GM21367 (cell line): ENCODE results near the gene CRPPA.
"Not testable (repeated sequence)": the region's sequence is repeated elsewhere in the genome, so short reads cannot be mapped to it uniquely, and the experiment has no call there.

Experiments
- ATAC-seq: cut with Tn5 transposase; IDR thresholded peaks from one replicate; pipeline ENCODE4 v1.9.1; 2021; ENCODE audit not compliant: unreplicated experiment

CRPPA gene

DNA sequence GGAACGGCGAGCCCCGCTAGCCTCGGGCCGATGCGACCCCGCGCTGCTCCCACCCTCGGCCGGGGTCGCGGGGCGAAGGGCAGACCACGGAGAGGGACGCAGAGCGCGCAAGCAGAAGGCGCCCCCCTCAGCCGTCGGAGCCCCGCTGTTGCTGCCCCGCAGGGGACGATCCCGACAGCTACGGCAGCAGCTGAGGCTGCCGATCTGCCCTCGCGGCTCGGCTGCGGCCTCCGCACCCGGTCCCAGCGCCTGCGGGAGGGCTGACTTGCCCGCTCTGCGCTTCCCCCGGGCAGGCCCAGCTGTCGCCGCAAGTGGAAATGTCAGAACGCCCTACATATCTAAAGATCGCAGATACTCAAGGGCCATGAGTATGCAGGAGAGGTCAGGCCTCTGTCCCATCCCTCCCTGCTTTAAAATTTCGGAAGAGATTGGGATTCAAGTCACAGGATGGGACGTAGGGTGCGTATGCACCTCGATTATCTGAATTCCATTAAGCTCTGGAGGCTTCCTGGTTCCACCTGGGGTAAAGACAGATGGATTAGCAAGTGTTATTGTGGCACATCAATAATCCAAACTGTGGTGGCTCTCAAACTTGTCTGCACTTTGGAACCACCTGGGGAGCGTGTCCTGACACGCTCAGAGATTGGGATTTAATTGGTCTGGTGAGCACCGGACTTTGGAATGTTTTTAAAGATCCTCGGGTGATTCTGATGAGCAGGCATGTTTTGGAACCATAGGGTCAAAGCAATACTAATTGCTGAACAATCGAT lies at the start of gene CRPPA:
TSS of gene CRPPA (minus strand) at position 206 of the 770 bp plus-strand sequence. CDS start 216 bp downstream, outside the sequence.
- ATAC-seq, result peak; percentile 31

DNA sequence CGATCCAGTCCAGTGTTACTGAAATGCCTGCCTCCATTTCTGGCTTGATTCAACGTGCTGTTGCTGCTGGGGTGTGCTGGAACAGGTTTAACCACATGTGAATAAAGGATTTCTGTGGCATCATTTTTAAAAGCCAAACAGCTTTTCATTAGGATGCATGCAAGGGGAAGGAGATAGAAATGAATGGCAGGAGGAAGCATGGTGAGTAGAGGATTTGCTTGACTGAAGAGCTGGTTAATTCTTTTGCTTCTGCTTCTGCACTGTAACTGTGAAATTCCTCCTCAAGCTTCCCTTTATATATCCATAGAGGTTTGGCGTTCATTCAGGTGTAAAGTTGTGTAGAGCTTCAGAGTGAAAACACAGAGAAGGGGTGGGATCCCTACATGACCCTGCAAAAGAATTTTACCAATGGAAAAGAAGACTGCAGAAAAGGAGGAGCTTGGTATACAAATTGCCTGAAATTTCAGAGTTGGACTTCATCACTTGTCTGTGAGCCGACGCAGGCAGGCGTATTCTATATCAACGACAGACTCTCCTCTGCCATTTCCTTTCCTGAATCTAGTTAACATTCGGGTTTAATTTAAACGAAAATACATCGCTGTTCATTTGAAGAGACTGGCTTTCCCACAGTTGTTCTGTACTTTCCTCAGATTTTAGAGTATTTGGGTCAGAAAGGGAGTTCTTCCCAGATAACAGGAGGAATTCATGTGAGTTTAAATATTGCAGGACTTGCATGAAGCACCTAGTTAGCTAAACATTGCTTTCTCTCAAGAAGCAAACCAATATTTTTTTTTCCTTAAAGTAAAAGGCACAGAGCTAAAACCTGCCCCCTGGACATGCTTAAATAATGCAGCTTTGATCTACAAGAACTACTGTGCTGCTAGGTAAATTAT lies 44.4 kb upstream of the CRPPA start, which contains the start of gene SOSTDC1:
TSS of gene SOSTDC1 (minus strand) at position 270 of the 893 bp plus-strand sequence. CDS start at position 200, 70 bp downstream.
- no peak for ATAC-seq

DNA sequence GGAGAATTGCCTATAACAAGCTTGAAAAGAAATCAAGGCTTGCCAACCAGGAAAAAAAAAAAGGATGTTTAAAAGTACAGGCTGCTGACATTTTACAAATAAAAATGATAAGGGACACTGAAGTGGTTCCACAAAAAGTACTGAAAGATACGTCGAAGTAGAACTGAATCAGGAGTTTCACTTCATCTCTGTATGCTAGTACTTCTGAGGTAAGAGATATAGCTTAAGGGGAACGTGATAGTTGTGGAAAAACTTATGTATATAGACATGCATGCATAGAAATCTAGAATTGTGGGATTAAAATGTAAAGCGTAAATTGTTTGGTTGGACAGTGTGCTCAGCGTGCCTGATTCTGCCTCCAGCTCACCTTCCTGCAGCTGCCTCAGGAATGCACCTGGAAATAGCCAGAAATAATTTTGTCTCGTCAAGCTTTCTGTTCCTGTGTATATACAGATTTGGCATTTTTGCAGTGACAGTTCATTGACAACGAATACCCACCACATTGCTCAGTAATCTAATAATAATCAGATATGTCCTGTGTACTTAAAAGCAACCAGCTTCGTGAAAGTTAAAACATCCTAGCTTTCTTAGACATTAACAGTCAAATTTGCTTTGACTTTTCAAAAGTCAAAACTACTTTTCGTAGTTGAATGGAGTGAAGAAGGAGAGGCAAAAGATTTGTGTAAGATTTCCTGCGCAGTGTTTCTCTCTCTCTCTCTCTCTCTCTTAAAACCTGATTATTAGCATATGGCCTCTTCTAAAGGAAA lies 42.8 kb upstream of the CRPPA start:
- no peak for ATAC-seq

DNA sequence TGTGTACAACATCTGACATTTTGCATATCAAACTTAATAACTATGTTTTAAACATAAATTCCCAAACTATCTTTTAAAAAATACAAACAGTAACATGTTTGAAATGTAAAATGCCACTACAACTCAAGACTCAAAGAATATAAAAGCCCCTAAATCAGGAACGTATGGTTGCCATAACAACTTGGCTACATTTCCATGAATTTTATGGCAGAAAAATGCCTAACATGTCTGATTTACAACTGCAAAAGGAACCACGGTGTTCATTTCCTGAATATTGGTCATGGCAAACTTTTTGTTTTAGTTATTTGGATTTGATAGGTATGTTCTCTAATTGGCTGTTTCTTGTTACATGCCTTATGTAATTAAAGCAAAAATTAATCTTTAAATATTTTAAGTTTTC lies 42.2 kb upstream of the CRPPA start:
- no peak for ATAC-seq

GRCh38 chr7:16462431-16462889 lies 41.1 kb upstream of the CRPPA start:
- no peak for ATAC-seq

DNA sequence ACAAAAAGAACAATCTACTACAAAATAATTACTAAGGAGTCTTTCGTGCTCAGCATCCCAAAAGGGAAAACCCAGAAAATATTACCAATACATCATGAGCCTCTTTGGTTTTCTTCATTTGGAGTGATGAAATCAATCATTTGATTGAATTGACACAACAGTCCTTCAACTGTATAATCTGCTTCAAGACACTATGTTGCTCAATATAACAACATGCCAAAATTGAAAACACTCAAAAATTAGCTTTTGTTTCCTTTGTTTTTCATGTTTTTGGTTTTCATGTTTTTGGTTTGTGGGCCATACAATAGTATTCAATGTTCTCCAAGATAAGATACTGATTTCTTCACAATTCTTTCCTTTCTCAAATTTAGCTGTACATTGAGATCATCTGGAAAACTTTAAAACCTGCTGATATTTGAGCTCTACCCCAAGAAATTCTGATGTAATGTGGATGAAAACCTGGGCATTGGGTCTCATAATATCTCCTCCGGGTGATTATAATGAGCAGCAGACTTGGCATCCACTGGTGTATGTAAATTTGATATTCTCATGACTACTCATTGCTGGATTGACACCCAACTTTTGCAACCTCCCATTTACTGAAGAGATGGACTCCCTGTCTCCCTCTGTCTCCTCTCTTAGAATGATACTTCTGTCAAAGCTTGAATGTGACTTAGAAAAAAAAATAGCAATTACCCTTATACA lies 39.6 kb upstream of the CRPPA start:
- no peak for ATAC-seq

GRCh38 chr7:16456303-16456702 lies 35.0 kb upstream of the CRPPA start:
- ATAC-seq, result not testable (repeated sequence)

DNA sequence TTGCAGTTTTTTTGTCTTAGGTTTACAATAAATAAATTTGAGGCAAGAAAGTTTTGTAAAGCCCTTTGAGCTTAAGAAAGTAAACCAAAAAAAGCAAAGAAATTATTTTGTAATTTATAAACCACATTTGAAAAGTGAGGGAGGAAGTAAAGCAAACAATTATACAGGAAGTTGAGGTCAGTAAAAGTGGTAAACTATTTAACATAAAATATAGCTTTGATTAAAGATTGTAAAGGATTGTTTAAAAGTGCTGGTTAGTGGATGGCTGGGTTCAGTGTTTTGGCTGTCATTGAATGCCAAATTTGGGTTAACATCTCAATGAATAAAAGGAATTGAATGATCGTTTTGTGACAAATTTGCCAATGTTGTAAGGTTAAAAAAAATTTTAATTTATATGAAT lies 34.3 kb upstream of the CRPPA start:
- ATAC-seq, result no peak

- no peak for ATAC-seq
Measured at GRCh38 chr7:16450366-16450765, 29.0 kb upstream of the CRPPA start.

DNA sequence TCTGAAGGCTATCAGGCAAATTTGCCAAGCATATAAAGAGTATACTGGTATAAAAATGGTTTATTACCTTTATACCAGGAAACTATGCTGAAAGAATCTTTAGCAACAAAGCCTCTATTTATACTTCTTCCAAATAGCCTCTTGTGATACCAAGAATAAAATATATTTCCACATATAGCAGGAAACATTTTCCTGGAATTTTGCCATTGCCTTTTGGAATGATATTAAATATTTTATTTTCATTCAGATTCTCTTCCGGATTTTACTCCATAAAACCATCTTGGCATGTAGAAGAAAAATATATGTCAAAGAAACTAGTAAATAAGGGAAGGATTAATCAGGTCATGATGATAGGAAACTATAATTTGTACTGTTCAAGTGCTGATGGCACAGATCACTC lies 26.5 kb upstream of the CRPPA start:
- no peak for ATAC-seq

DNA sequence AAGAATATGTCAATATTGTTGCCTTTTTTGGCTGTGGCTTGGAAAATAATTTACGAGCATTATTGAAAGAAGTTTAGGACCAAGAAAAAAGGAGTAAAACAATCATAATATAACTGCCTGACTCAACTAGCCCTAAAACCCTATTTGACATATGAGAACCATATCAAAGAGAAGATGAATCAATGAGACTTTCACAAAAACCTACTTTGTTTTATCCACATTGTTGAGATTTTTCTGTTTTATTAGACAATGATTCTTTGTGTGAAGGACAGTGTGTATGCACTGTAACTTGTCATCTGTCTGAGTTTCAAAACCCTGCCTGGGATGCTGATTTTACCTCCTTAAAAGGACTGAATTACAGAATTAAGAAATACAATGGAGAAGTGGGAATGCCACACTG lies 25.2 kb upstream of the CRPPA start:
- ATAC-seq, result no peak

DNA sequence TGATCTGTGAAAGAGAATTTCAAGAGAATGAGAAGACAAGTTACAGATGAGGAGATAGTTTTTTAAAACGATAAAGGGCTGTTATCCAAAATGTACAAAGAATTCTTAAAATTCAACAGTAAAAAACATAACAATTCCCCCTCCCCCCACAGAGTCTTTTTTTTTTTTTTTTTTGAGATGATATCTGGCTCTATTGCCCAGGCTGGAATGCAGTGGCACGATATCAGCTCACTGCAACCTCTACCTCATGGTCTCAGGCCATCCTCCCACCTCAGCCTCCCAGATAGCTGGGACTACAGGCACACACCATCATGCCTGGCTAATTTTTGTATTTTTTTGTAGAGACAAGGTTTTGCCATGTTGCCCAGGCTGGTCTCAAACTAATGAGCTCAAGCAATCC lies 22.5 kb upstream of the CRPPA start:
- ATAC-seq, result not testable (repeated sequence)

DNA sequence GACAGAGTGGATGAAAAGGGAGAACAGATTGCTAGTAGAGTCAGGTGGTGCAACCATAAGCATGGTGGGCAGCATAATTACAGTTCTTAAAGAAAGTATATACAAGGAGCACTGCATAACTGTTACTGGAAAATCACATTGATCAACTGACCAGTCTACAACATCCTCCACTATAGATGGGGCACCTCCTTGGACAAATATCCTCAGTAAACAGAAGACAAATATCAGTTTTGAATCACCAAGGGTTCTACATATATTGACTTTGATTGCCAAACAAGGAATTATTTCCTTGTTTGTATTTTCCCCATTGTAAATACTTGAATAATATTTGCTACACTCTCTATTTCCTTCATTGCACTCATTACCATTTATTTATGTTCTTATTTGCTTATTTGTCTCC lies 17.6 kb upstream of the CRPPA start:
- ATAC-seq, result no peak

GRCh38 chr7:16436306-16436705 lies 15.0 kb upstream of the CRPPA start:
- no peak for ATAC-seq

- ATAC-seq, result no peak
Measured at GRCh38 chr7:16433568-16434122, 12.3 kb upstream of the CRPPA start.

DNA sequence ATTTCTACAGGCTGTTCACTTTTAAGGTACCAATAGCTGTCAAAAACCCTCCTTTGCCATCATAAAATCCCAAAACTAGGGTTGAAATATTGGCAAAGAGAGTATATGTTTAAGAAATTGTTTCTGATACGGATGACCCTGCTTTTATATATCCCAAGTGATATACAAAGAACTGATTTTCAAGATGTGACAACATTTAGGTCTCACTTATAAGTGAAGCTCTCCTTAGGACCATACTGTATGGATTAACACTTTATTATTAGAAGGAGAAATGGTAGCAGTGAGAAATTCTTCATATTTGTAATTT lies 11.0 kb upstream of the CRPPA start:
- no peak for ATAC-seq

- ATAC-seq, result peak; percentile 77
Measured at GRCh38 chr7:16431646-16432424, 10.5 kb upstream of the CRPPA start.

DNA sequence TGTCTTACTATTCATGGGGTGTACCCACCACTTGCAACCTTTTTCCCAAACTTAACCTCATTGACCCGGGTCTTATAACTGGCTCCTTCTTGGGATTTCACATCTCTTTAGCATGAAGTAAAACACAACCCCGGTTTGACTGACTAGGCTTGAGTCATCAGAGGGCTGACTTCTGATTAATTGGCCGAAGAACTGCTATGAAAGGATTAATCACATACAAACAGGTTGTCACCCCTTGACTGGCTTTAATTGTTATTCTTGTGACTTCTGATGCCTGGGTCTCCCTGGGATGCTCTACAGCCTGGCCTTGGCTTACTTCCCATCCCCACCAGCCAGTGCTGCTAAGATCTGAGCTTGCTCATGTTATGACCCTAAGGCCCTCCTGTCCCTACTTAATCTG lies 8.8 kb upstream of the CRPPA start:
- no peak for ATAC-seq

- no peak for ATAC-seq
Measured at GRCh38 chr7:16428672-16429071, 7.3 kb upstream of the CRPPA start.

GRCh38 chr7:16428182-16428581 lies 6.8 kb upstream of the CRPPA start:
- no peak for ATAC-seq
